Activated T-cell treated with anti-CD3 and anti-CD28 coated beads, Interleukin-2, amount 50 U/mL, for 1 hour (primary cell): ENCODE data around the gene KIF26B.

Source experiments
- DNase-seq: peaks from one replicate; pipeline ENCODE4 v3.0.0-alpha.2; 2020

The KIF26B gene

GRCh38 chr1:245480393-245481120, 325.8 kb downstream of the KIF26B start:
- DNase-seq = no peak

- DNase-seq = no peak
Observed at GRCh38 chr1:245481261-245481660, 326.5 kb downstream of the KIF26B start.

- DNase-seq = no peak
Observed at GRCh38 chr1:245483247-245483646, 328.5 kb downstream of the KIF26B start.

GRCh38 chr1:245484176-245484575, 329.4 kb downstream of the KIF26B start:
- DNase-seq = no peak

GRCh38 chr1:245485996-245486395, 331.2 kb downstream of the KIF26B start:
- no peak for DNase-seq

GRCh38 chr1:245486775-245487470, 332.1 kb downstream of the KIF26B start:
- DNase-seq = no peak

GRCh38 chr1:245488346-245489129, 333.8 kb downstream of the KIF26B start:
- no peak for DNase-seq

GRCh38 chr1:245489838-245490237, 335.1 kb downstream of the KIF26B start:
- no peak for DNase-seq

- no peak for DNase-seq
Observed at GRCh38 chr1:245493029-245493428, 338.2 kb downstream of the KIF26B start.

- DNase-seq = no peak
Observed at GRCh38 chr1:245495681-245496080, 340.9 kb downstream of the KIF26B start.

GRCh38 chr1:245500546-245500945, 345.8 kb downstream of the KIF26B start:
- no peak for DNase-seq

- no peak for DNase-seq
Observed at GRCh38 chr1:245501633-245502032, 346.8 kb downstream of the KIF26B start.

GRCh38 chr1:245503548-245503947, 348.8 kb downstream of the KIF26B start:
- no peak for DNase-seq

GRCh38 chr1:245510144-245510543, 355.4 kb downstream of the KIF26B start:
- DNase-seq = no peak

GRCh38 chr1:245512181-245512888, 357.6 kb downstream of the KIF26B start:
- DNase-seq = no peak

GRCh38 chr1:245512980-245513578, 358.3 kb downstream of the KIF26B start:
- DNase-seq = no peak

GRCh38 chr1:245516284-245516759, 361.5 kb downstream of the KIF26B start:
- DNase-seq = no peak

- DNase-seq = no peak
Observed at GRCh38 chr1:245520611-245521010, 365.8 kb downstream of the KIF26B start.

- DNase-seq = no peak
Observed at GRCh38 chr1:245526141-245526540, 371.4 kb downstream of the KIF26B start.

GRCh38 chr1:245528258-245528635, 373.5 kb downstream of the KIF26B start:
- DNase-seq = no peak

- DNase-seq = no peak
Observed at GRCh38 chr1:245530937-245531336, 376.2 kb downstream of the KIF26B start.

GRCh38 chr1:245537992-245538391, 383.2 kb downstream of the KIF26B start:
- DNase-seq = no peak

GRCh38 chr1:245538671-245539070, 383.9 kb downstream of the KIF26B start:
- no peak for DNase-seq
